T-helper 22 cell (primary cell): ENCODE results near the gene DPP6.
"Not testable (repeated sequence)": the region's sequence is repeated elsewhere in the genome, so short reads cannot be mapped to it uniquely, and the experiment has no call there.

Experiments used
- DNase-seq: peaks from one replicate; pipeline ENCODE4 v3.0.0-alpha.2; 2020; ENCODE audit warnings: low read depth

Gene DPP6

GRCh38 chr7:154934353-154934952, 882.3 kb downstream of the DPP6 start:
- not testable (repeated sequence) for DNase-seq

- DNase-seq: no peak
These were observed 885.6 kb downstream of the DPP6 start for GRCh38 chr7:154937837-154938236.

- no peak for DNase-seq
These were observed 890.5 kb downstream of the DPP6 start for GRCh38 chr7:154942691-154943090.
